Measurements from ENCODE around the gene PRR13.

Gene PRR13

DNA sequence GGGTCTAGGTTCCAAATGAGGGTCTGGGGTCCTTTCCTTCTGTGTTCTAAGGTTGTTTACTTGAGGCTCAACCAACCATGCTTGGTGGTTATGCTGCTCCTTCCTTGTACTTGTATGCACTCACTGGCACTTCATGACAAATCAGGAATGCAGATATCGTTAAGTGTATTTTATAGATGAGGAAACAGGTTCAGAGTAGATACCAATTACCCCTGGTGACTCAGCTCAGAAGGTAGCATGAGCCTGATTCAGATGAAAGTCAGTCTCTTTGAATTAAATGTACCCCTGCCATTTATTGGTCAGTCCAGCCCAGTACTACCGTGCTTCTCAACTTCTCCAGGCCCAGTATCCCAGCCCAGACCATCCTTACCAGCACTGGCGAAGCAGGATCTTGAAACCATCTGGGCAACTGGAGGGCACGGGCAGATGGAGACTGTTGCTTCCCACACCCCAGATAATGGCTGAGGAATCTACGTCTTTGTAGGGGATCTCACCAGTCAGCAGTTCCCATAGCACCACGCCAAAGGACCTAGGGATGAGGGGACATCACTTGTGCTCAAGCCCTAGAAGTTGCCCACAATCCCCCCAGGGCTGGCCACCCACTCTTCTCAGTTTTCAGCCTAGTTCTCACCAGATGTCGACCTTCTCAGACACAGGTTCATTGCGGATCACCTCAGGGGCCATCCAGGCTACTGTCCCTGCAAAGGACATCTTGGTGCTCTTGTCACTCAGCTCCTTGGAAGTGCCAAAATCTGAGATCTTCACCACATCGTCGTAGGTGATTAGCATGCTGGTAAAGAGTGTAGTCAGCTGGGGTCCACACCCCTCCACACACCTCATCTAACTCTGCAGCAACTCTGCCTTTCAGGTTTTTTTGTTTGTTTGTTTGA is 43.4 kb downstream of the PRR13 start:
- Histone ChIP-seq H3K4me3 (ENCODE audit: low read length) (no peak overlapping the region), H3K36me3 (ENCODE audit: insufficient read depth, low read length) (peaks cover 66% of the 10 kb centered on the region), H3K4me1 (ENCODE audit: insufficient read depth, low read length) (peaks cover 6% of the 10 kb centered on the region; the same call in 1 of the 2 replicates), H3K27me3 (ENCODE audit: insufficient read depth, low read length) (no peaks in the 10 kb centered on the region), H3K27ac (ENCODE audit: low read depth, low read length) (no peak overlapping the region), H3K9me3 (ENCODE audit: insufficient read depth, low read depth, low read length) (no peaks in the 10 kb centered on the region), H3K9ac (ENCODE audit: low read depth, low read length) (no peak overlapping the region)
- WGBS = 95% methylated on average over 10 of the region's 10 CpGs

DNA sequence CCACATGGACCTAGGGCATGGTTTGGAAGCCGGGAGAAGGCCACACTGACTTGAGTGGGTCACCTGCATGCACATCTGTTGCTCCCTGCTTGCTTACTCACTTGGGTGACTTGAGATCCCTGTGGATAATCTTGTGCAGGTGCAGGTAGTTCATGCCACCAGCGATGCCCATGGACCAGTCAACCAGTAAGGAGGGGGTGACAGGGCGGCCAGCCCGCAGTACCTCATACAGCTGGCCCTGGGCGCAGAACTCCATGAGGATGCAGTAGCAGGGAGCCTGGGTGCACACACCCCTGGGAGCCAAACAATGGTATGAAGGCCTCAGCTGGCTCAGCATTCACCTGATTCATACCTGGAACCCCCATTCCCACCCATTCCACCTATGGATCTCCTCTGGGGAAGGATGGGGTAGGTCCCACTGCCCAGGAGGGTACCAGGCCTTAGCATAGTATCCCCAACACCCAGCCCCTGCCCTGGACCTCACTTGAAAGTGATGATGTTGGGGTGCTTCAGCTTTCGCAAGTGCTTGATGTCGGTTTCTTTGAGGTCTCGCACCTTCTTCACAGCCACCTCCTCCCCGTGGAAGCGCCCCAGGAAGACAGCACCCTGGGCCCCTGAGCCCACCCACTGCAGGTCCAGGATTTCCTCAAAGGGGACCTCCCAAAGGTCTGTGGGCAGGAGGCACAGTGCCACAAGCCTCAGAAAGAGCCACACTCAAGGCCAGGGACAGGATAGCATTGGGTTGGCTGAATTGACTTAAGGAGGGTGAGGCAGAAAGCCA is 44.6 kb downstream of the PRR13 start:
- Histone ChIP-seq H3K27ac (ENCODE audit: low read depth, low read length) (no peak overlapping the region), H3K4me1 (ENCODE audit: insufficient read depth, low read length) (no peaks in the 10 kb centered on the region), H3K27me3 (ENCODE audit: insufficient read depth, low read length) (no peaks in the 10 kb centered on the region), H3K9ac (ENCODE audit: low read depth, low read length) (no peak overlapping the region), H3K4me3 (ENCODE audit: low read length) (no peak overlapping the region), H3K9me3 (ENCODE audit: insufficient read depth, low read depth, low read length) (no peaks in the 10 kb centered on the region), H3K36me3 (ENCODE audit: insufficient read depth, low read length) (peaks cover 55% of the 10 kb centered on the region)
- WGBS = 98% methylated on average over 10 of the region's 10 CpGs

DNA sequence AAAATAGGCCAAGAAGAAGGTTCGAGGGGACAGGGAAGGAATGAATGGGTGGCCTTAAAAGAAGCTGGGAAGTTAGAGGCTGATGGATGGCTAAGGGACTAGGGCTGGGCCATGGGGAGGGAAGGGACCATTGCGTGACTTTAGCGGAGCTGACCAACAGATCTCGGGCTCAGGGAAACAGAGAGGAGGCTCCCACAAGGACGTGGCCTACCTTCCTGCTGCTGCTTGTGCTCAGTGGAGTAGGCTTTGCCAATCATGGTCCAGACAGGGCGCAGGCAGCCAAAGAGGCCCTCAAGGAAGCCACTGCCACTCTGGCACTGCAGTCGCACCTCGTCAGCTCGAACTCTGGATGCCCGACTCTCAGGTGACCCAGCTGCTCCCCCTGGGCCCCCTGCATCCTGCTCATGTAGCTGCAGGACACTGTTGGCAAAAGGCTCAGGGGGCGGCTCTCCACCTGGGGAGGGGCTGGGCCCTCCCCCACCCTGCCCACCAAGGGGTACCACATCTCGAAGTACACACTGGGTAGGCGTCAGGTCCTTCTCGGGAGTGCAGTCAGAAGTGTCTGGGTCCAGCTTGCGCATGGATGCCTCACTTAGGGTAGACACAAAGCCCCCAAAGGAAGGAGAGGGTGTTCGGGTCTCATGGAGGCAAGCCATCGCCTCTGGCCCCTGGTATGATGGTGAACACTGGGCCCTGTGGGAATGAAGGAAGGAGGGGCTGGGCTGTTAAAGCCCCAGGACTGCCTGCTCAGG is 45.4 kb downstream of the PRR13 start:
- H3K9ac ChIP-seq (ENCODE audit: low read depth, low read length) = no peak overlapping the region
- H3K4me1 ChIP-seq (ENCODE audit: insufficient read depth, low read length) = no peaks in the 10 kb centered on the region
- H3K27me3 ChIP-seq (ENCODE audit: insufficient read depth, low read length) = no peaks in the 10 kb centered on the region
- H3K27ac ChIP-seq (ENCODE audit: low read depth, low read length) = no peak overlapping the region
- H3K36me3 ChIP-seq (ENCODE audit: insufficient read depth, low read length) = peaks cover 48% of the 10 kb centered on the region
- 91% methylated on average over 17 of the region's 17 CpGs for WGBS
- no peaks in the 10 kb centered on the region for H3K9me3 ChIP-seq (ENCODE audit: insufficient read depth, low read depth, low read length)
- no peak overlapping the region for H3K4me3 ChIP-seq (ENCODE audit: low read length)

GRCh38 chr12:53489242-53489864 is 47.8 kb downstream of the PRR13 start:
- H3K4me3 ChIP-seq (ENCODE audit: low read length) = no peak overlapping the region
- WGBS = 93% methylated on average over 5 of the region's 5 CpGs
- H3K27me3 ChIP-seq (ENCODE audit: insufficient read depth, low read length) = no peaks in the 10 kb centered on the region
- H3K36me3 ChIP-seq (ENCODE audit: insufficient read depth, low read length) = peaks cover 24% of the 10 kb centered on the region
- peaks cover 10% of the 10 kb centered on the region; the same call in 1 of the 2 replicates for H3K4me1 ChIP-seq (ENCODE audit: insufficient read depth, low read length)
- no peak overlapping the region for H3K27ac ChIP-seq (ENCODE audit: low read depth, low read length)
- no peak overlapping the region for H3K9ac ChIP-seq (ENCODE audit: low read depth, low read length)
- no peaks in the 10 kb centered on the region for H3K9me3 ChIP-seq (ENCODE audit: insufficient read depth, low read depth, low read length)

DNA sequence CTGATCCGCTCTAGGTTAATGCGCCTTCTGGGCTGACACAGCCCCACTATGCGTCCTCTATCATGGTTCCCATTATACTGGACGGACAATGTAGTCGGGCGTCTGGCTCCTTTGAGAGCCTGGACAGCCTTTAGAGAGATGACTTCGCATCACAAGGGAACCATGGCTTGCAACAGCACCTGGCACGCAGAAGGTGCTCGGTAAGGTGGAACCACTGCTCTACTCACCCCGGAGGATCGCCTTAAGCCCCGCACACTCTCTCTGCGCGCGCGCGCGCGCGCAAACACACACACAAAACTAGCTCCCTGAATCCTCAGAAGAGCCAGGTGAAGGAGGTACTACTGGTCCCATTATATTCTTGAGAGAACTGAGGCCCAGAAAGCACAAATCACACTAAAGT is 50.7 kb downstream of the PRR13 start:
- no peaks in the 10 kb centered on the region for H3K9me3 ChIP-seq (ENCODE audit: insufficient read depth, low read depth, low read length)
- 62% methylated on average over 20 of the region's 20 CpGs for WGBS
- H3K27ac ChIP-seq (ENCODE audit: low read depth, low read length) = peak overlapping the region; percentile 81
- H3K4me1 ChIP-seq (ENCODE audit: insufficient read depth, low read length) = peaks cover 23% of the 10 kb centered on the region
- no peaks in the 10 kb centered on the region for H3K27me3 ChIP-seq (ENCODE audit: insufficient read depth, low read length)
- peak overlapping the region; percentile 63 for H3K4me3 ChIP-seq (ENCODE audit: low read length)
- peak overlapping the region; percentile 76 for H3K9ac ChIP-seq (ENCODE audit: low read depth, low read length)
- no peaks in the 10 kb centered on the region for H3K36me3 ChIP-seq (ENCODE audit: insufficient read depth, low read length)

DNA sequence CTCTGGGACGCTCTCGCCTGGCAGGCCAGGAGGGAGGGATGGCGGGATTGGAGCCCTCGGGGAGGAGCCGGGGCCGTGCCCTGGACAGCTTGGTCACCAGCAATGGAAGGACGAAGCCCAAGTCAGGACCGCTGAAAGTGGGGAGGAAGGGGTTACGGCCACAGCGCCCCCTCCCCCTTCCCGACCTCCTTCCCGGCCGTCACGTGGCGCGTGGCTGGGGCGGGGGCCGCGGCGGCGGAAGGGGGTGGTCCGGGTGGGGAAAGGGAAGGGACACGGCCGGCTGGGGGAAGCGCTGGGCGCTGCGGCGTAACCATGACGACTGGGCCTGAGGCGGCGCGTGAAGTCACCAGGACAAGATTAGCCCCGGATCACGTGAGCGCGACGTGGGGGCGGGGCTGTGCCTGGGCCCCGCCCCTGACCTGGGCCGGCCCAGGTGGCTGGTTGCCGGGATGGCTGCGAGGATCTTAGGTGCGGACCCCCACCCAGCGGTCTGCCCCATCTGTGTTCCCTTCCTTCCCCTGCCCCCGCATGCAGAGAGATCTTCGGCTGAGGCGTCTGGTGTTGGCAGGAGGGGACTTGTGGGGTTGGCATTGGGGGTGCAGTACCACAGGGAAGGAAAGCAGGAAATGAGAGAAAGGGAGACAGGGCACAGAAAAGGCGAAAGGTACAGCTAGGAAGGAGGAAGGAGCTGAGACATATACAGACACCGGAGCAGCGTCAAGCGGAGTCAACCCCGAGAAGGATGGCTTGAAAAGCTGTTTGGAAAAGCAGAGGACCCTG is 51.5 kb downstream of the PRR13 start:
- peak overlapping the region; percentile 63 for H3K4me3 ChIP-seq (ENCODE audit: low read length)
- H3K4me1 ChIP-seq (ENCODE audit: insufficient read depth, low read length) = peaks cover 27% of the 10 kb centered on the region
- H3K9me3 ChIP-seq (ENCODE audit: insufficient read depth, low read depth, low read length) = no peaks in the 10 kb centered on the region
- H3K36me3 ChIP-seq (ENCODE audit: insufficient read depth, low read length) = no peaks in the 10 kb centered on the region
- WGBS = 1% methylated on average over 51 of the region's 52 CpGs
- no peaks in the 10 kb centered on the region for H3K27me3 ChIP-seq (ENCODE audit: insufficient read depth, low read length)
- peak overlapping the region; percentile 76 for H3K9ac ChIP-seq (ENCODE audit: low read depth, low read length)
- peak overlapping the region; percentile 81 for H3K27ac ChIP-seq (ENCODE audit: low read depth, low read length)

DNA sequence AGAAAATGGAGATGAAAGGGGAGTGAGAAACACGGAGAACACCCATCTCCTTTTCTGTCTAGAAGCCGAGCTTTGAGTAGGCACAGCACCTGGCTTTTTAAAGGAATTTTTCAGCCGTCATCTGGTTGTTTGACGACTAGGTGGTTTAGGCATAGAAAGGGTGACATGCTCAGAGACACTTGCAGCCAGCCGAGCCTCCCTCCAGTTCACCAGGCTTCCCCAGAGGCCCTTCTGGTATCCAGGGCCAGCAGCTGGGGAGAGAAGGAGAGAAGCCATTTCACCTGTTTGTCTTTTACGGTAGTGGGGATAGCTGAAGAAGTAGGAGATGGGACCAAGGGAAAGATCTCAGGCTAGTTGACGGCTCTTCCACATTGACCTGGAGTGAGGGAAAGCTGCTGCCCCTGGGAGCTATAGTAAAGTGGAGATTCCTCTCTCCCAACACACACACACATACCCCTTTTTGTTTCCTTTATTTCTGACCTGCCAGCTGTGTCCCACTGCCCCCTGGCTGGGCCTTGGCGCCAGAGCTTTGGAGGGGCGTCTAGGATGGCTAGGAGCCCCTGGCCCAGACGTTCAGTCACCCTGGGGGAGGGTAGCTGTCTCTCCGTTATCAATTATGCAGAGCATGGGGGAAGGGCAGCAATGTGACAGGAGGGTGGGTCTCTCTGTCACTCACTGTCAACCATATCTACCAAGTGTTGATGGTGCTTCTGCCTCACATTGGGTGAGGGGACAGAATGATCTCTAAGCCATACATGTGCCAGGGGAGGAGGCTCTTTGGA is 52.3 kb downstream of the PRR13 start:
- WGBS = 28% methylated on average over 11 of the region's 11 CpGs
- Histone ChIP-seq H3K36me3 (ENCODE audit: insufficient read depth, low read length) (no peaks in the 10 kb centered on the region), H3K4me1 (ENCODE audit: insufficient read depth, low read length) (peaks cover 33% of the 10 kb centered on the region), H3K4me3 (ENCODE audit: low read length) (peak overlapping the region; percentile 63), H3K9me3 (ENCODE audit: insufficient read depth, low read depth, low read length) (no peaks in the 10 kb centered on the region), H3K27me3 (ENCODE audit: insufficient read depth, low read length) (no peaks in the 10 kb centered on the region), H3K9ac (ENCODE audit: low read depth, low read length) (peak overlapping the region; percentile 48), H3K27ac (ENCODE audit: low read depth, low read length) (peak overlapping the region; percentile 68; the same call in 1 of the 2 replicates)
